Uterus (tissue), 4 donors: ENCODE data around the gene RHCG. TPM values are rescaled to one million over a fixed set of nuclear protein-coding genes. Genes with fewer than 3 reads are reported as not detected.

Source experiments
- DNase-seq, 2 donors: peaks; one replicate each; pipeline ENCODE4 v3.0.0-alpha.2; 2019 to 2020
- H3K27ac ChIP-seq, 2 donors: fragments of 200-600 bp; sonication (generic); 1 replicate in 1 of 2; 2 replicates in 1 of 2; pipeline ENCODE4 v1.5.1; 2016 to 2018
- H3K27me3 ChIP-seq, 2 donors: fragments of 200-600 bp; sonication (generic); one replicate each; pipeline ENCODE4 v1.5.1; 2018 to 2019; ENCODE audit warnings: control low read depth in 1 of 2
- H3K36me3 ChIP-seq, 2 donors: fragments of 200-600 bp; sonication (generic); one replicate each; pipeline ENCODE4 v1.5.1; 2019; ENCODE audit warnings: control low read depth in 1 of 2
- H3K4me1 ChIP-seq, 2 donors: fragments of 200-600 bp; sonication (generic); one replicate each; pipeline ENCODE4 v1.5.1; 2018 to 2019; ENCODE audit warnings: control low read depth in 1 of 2
- H3K4me3 ChIP-seq, 2 donors: fragments of 200-600 bp; sonication (generic); 1 replicate in 1 of 2; 2 replicates in 1 of 2; pipeline ENCODE4 v1.5.1; 2018 to 2019; ENCODE audit warnings: mild to moderate bottlenecking in 1 of 2
- H3K9me3 ChIP-seq, 2 donors: fragments of 200-600 bp; sonication (generic); one replicate each; pipeline ENCODE4 v1.5.1; 2019; ENCODE audit warnings: control low read depth in 1 of 2
- CTCF ChIP-seq, 4 experiments: fragments of 200-600 bp in 2 of 4; fragments of 450-650 bp in 2 of 4; sonication (generic) in 2 of 4; IDR thresholded peaks; one replicate each; pipeline ENCODE4 v1.5.1; 2016 to 2019; ENCODE audit warnings: antibody characterized with exemption in 4 of 4, mild to moderate bottlenecking in 2 of 4, moderate library complexity in 1 of 4
- POLR2A ChIP-seq, 2 donors: fragments of 450-650 bp; IDR thresholded peaks; one replicate each; pipeline ENCODE4 v1.6.1; 2016; ENCODE audit warnings: antibody characterized with exemption in 2 of 2, mild to moderate bottlenecking in 1 of 2, moderate library complexity in 1 of 2
- intact Hi-C: fragments of 100-400 bp; cut with DNase I; formaldehyde crosslinking; loops from one replicate; pipeline ENCODE4 v1.15.1; 2023; ENCODE audit warnings: low total_unique reads
- total RNA-seq, 4 donors: library from RNA; depleted of rRNA in 3 of 4; stranded (reverse); fragments of >200 nt in 3 of 4; gene quantifications; one replicate each; pipeline versions ENCODE4 v1.1.0 to v1.2.4, GENCODE V29; 2014 to 2023
- donor health status: DM: yes; HTN: yes; CAD: no.

RHCG gene
- total RNA-seq, 4 donors from 2014 or later: 0.14 to 2.9 (median 0.58) TPM; not detected in 1

GRCh38 chr15:89450076-89451006 lies 46.0 kb downstream of the RHCG start:
- Histone ChIP-seq H3K4me1 (no peaks in the 10 kb centered on the region), H3K27me3 (no peaks in the 10 kb centered on the region), H3K36me3 (no peaks in the 10 kb centered on the region), H3K4me3 (no peak overlapping the region), H3K9me3 (no peaks in the 10 kb centered on the region), H3K27ac (no peak overlapping the region)
- no peak for DNase-seq
- intact Hi-C loops: no loop called here
- TF ChIP-seq CTCF (IDR thresholded peaks at IDR 0.05) (no peak), POLR2A (IDR thresholded peaks at IDR 0.05) (no peak)

- no peak overlapping the region for H3K4me3 ChIP-seq
- no peaks in the 10 kb centered on the region for H3K4me1 ChIP-seq
- no peaks in the 10 kb centered on the region for H3K36me3 ChIP-seq
- no peaks in the 10 kb centered on the region for H3K9me3 ChIP-seq
- H3K27ac ChIP-seq: no peak overlapping the region
- TF ChIP-seq POLR2A (IDR thresholded peaks at IDR 0.05) (no peak), CTCF (IDR thresholded peaks at IDR 0.05) (no peak)
- no peaks in the 10 kb centered on the region for H3K27me3 ChIP-seq
- intact Hi-C loops: no loop called here
- DNase-seq: no peak
These were observed 47.6 kb downstream of the RHCG start for GRCh38 chr15:89448825-89449224.

- no peak for DNase-seq
- Histone ChIP-seq H3K4me1 (no peaks in the 10 kb centered on the region), H3K36me3 (no peaks in the 10 kb centered on the region), H3K9me3 (no peaks in the 10 kb centered on the region), H3K27ac (no peak overlapping the region), H3K4me3 (no peak overlapping the region), H3K27me3 (no peaks in the 10 kb centered on the region)
- intact Hi-C loops: no loop called here
- TF ChIP-seq POLR2A (IDR thresholded peaks at IDR 0.05) (no peak), CTCF (IDR thresholded peaks at IDR 0.05) (no peak)
These were observed 48.7 kb downstream of the RHCG start for GRCh38 chr15:89447676-89448075.

- Histone ChIP-seq H3K27me3 (no peaks in the 10 kb centered on the region), H3K4me3 (no peak overlapping the region), H3K9me3 (no peaks in the 10 kb centered on the region), H3K36me3 (no peaks in the 10 kb centered on the region), H3K4me1 (no peaks in the 10 kb centered on the region), H3K27ac (no peak overlapping the region)
- DNase-seq: no peak
- TF ChIP-seq CTCF (IDR thresholded peaks at IDR 0.05): no peak
- no peak for TF ChIP-seq POLR2A (IDR thresholded peaks at IDR 0.05)
- intact Hi-C loops: no loop called here
These were observed 50.0 kb downstream of the RHCG start for GRCh38 chr15:89446255-89446891.

GRCh38 chr15:89445518-89445917 lies 50.9 kb downstream of the RHCG start:
- H3K9me3 ChIP-seq: no peaks in the 10 kb centered on the region
- no peak overlapping the region for H3K27ac ChIP-seq
- no peaks in the 10 kb centered on the region for H3K27me3 ChIP-seq
- DNase-seq: no peak
- no peak overlapping the region for H3K4me3 ChIP-seq
- no peaks in the 10 kb centered on the region for H3K4me1 ChIP-seq
- TF ChIP-seq CTCF (IDR thresholded peaks at IDR 0.05) (no peak), POLR2A (IDR thresholded peaks at IDR 0.05) (no peak)
- H3K36me3 ChIP-seq: no peaks in the 10 kb centered on the region
- intact Hi-C loops: no loop called here
